ENCODE data around the gene CACNA1F. TPM values are rescaled to one million over a fixed set of nuclear protein-coding genes. Genes with fewer than 3 reads are reported as not detected.

CACNA1F gene
- total RNA-seq, 1 donor from 2014 or later: 3.0 TPM

GRCh38 chrX:49190821-49191573 lies 42.1 kb downstream of the CACNA1F start:
- CTCF ChIA-PET: interaction anchor here (0.8 to 1.5 kb wide), 3 partner anchors 24 to 35 kb away, joined by 3 to 4 read pairs (median 4); no protein-coding TSS in a partner anchor
- peak overlapping the region; percentile 92 for H3K4me3 Mint-ChIP-seq
- no peak for TF ChIP-seq CTCF (IDR thresholded peaks at IDR 0.05)
- POLR2A ChIA-PET: interaction anchor here (0.6 to 4.6 kb wide), 23 partner anchors 9 to 293 kb away, joined by 3 to 48 read pairs (median 5); partner anchors contain the start of genes CCDC22, GRIPAP1, OTUD5 and PLP2
- H3K27ac Mint-ChIP-seq: peak overlapping the region; percentile 96
- DNase-seq (peak; percentile 57), ATAC-seq (ENCODE audit: low read depth) (peak; percentile 86)
- H3K27me3 Mint-ChIP-seq: no peaks in the 10 kb centered on the region
- H3K36me3 Mint-ChIP-seq (ENCODE audit: low read depth): peaks cover 2% of the 10 kb centered on the region
- H3K9me3 Mint-ChIP-seq: no peaks in the 10 kb centered on the region
- intact Hi-C loops (cut with micrococcal nuclease): loop anchor here (1.0 to 10.0 kb wide), 11 partner anchors 9 to 1536 kb away; partner anchors contain the start of genes ELK1, GPKOW, PIM2 and PPP1R3F
- peaks cover 29% of the 10 kb centered on the region for H3K4me1 Mint-ChIP-seq

- CTCF ChIA-PET: interaction anchor here (2.0 kb wide), 1 partner anchor 23 kb away, joined by 6 read pairs; no protein-coding TSS in a partner anchor
- intact Hi-C loops (cut with micrococcal nuclease): loop anchor here (2.0 to 10.0 kb wide), 6 partner anchors 32 to 1535 kb away; partner anchors contain the start of genes ELK1, PIM2, SLC35A2 and USP27X
Measured at GRCh38 chrX:49189606-49190005, 43.5 kb downstream of the CACNA1F start.

GRCh38 chrX:49188468-49189076 lies 44.6 kb downstream of the CACNA1F start:
- DNase-seq: no peak
- Mint-ChIP-seq H3K4me3 (no peak overlapping the region), H3K27me3 (no peaks in the 10 kb centered on the region), H3K4me1 (peaks cover 42% of the 10 kb centered on the region), H3K27ac (no peak overlapping the region), H3K9me3 (no peaks in the 10 kb centered on the region), H3K36me3 (ENCODE audit: low read depth) (peaks cover 2% of the 10 kb centered on the region)
- POLR2A ChIA-PET: interaction anchor here (4.6 kb wide), 1 partner anchor 21 kb away, joined by 48 read pairs; no protein-coding TSS in a partner anchor
- CTCF ChIA-PET: interaction anchor here (2.0 kb wide), 1 partner anchor 22 kb away, joined by 6 read pairs; no protein-coding TSS in a partner anchor
- TF ChIP-seq CTCF (IDR thresholded peaks at IDR 0.05): no peak
- no peak for ATAC-seq (ENCODE audit: low read depth)
- intact Hi-C loops (cut with micrococcal nuclease): no loop called here

More at GRCh38 chrX:49189606-49190005, 43.5 kb downstream of the CACNA1F start:
- H3K9me3 Mint-ChIP-seq: no peaks in the 10 kb centered on the region
- H3K27me3 Mint-ChIP-seq: no peaks in the 10 kb centered on the region
- peaks cover 2% of the 10 kb centered on the region for H3K36me3 Mint-ChIP-seq (ENCODE audit: low read depth)
- no peak for DNase-seq
- no peak for TF ChIP-seq CTCF (IDR thresholded peaks at IDR 0.05)
- H3K4me1 Mint-ChIP-seq: peaks cover 36% of the 10 kb centered on the region
- H3K4me3 Mint-ChIP-seq: peak overlapping the region; percentile 19
- no peak for ATAC-seq (ENCODE audit: low read depth)
- POLR2A ChIA-PET: interaction anchor here (4.6 kb wide), 1 partner anchor 22 kb away, joined by 48 read pairs; no protein-coding TSS in a partner anchor
- peak overlapping the region; percentile 96 for H3K27ac Mint-ChIP-seq

- Mint-ChIP-seq H3K4me1 (peaks cover 39% of the 10 kb centered on the region), H3K4me3 (no peak overlapping the region), H3K27ac (no peak overlapping the region), H3K36me3 (ENCODE audit: low read depth) (peaks cover 5% of the 10 kb centered on the region), H3K27me3 (no peaks in the 10 kb centered on the region), H3K9me3 (no peaks in the 10 kb centered on the region)
- ATAC-seq (ENCODE audit: low read depth): no peak
- ChIA-PET POLR2A (interaction anchor here (0.6 kb wide), 1 partner anchor 24 kb away, joined by 8 read pairs; no protein-coding TSS in a partner anchor), CTCF (no interaction called here)
- no peak for TF ChIP-seq CTCF (IDR thresholded peaks at IDR 0.05)
- intact Hi-C loops (cut with micrococcal nuclease): no loop called here
- no peak for DNase-seq
Measured at GRCh38 chrX:49187526-49187925, 45.6 kb downstream of the CACNA1F start.

- Mint-ChIP-seq H3K27me3 (no peaks in the 10 kb centered on the region), H3K9me3 (no peaks in the 10 kb centered on the region), H3K36me3 (ENCODE audit: low read depth) (peaks cover 10% of the 10 kb centered on the region), H3K4me3 (peak overlapping the region; percentile 28), H3K27ac (peak overlapping the region; percentile 35), H3K4me1 (peaks cover 36% of the 10 kb centered on the region)
- no peak for TF ChIP-seq CTCF (IDR thresholded peaks at IDR 0.05)
- DNase-seq: no peak
- ATAC-seq (ENCODE audit: low read depth): no peak
- CTCF ChIA-PET: no interaction called here
- POLR2A ChIA-PET: interaction anchor here (0.6 to 0.9 kb wide), 2 partner anchors 23 to 31 kb away, joined by 3 to 8 read pairs; no protein-coding TSS in a partner anchor
- intact Hi-C loops (cut with micrococcal nuclease): no loop called here
Measured at GRCh38 chrX:49187028-49187394, 46.1 kb downstream of the CACNA1F start.
